VCaP (cell line): Measurements from ENCODE around the gene GLRB.

Experiments
- H3K27ac ChIP-seq: fragments of 450-650 bp; 2 replicates; pipeline ENCODE4 v1.5.1; 2017
- CTCF ChIP-seq: fragments of 450-650 bp; conservative IDR thresholded peaks from 2 replicates; pipeline ENCODE4 v1.5.1; 2017; ENCODE audit warnings: mild to moderate bottlenecking, moderate library complexity

GLRB gene

GRCh38 chr4:157075811-157076577 is at the start of gene GLRB:
TSS of gene GLRB (plus strand) at chr4:157076150. CDS start at chr4:157078025, 1,875 bp downstream.
- H3K27ac ChIP-seq: no peak within 1 kb of the TSS
- TF ChIP-seq CTCF: no peak

- TF ChIP-seq CTCF: no peak
- no peak overlapping the region for H3K27ac ChIP-seq
Observed at GRCh38 chr4:157035471-157035870, 40.5 kb upstream of the GLRB start.

- no peak for TF ChIP-seq CTCF
- no peak overlapping the region for H3K27ac ChIP-seq
Observed at GRCh38 chr4:157040405-157040804, 35.5 kb upstream of the GLRB start.

GRCh38 chr4:157043131-157043530 is 32.8 kb upstream of the GLRB start:
- H3K27ac ChIP-seq: no peak overlapping the region
- peak; percentile 21; the same call in 1 of the 2 replicates for TF ChIP-seq CTCF

GRCh38 chr4:157045507-157046127 is 30.3 kb upstream of the GLRB start:
- TF ChIP-seq CTCF: peak; percentile 84
- H3K27ac ChIP-seq: no peak overlapping the region

- no peak for TF ChIP-seq CTCF
- H3K27ac ChIP-seq: no peak overlapping the region
Observed at GRCh38 chr4:157048248-157048647, 27.7 kb upstream of the GLRB start.

GRCh38 chr4:157050561-157050960 is 25.4 kb upstream of the GLRB start:
- TF ChIP-seq CTCF: no peak
- no peak overlapping the region for H3K27ac ChIP-seq
